Smooth muscle cell (in vitro differentiated cells): Measurements from ENCODE around the gene SPRN. TPM values are rescaled to one million over a fixed set of nuclear protein-coding genes. Genes with fewer than 3 reads are reported as not detected.

ENCODE experiments used
- DNase-seq: peaks from one replicate; lab custom pipeline; 2025; ENCODE audit not compliant: unreplicated experiment; lab: John Stamatoyannopoulos, UW
- H2AFZ ChIP-seq: fragments of 200-600 bp; sonication (generic); 2 replicates; pipeline ENCODE4 v1.6.0; 2016; ENCODE audit warnings: antibody characterized with exemption, low read depth, mild to moderate bottlenecking
- H3F3A ChIP-seq: fragments of 200-600 bp; sonication (generic); 2 replicates; pipeline ENCODE4 v1.6.0; 2017; ENCODE audit warnings: antibody characterized with exemption, low read depth
- H3K27ac ChIP-seq: fragments of 200-600 bp; sonication (generic); 2 replicates; pipeline ENCODE4 v1.5.1; 2016; ENCODE audit warnings: low read depth, mild to moderate bottlenecking
- H3K27me3 ChIP-seq: fragments of 200-600 bp; sonication (generic); 2 replicates; pipeline ENCODE4 v1.6.1; 2016; ENCODE audit warnings: low read depth, mild to moderate bottlenecking
- H3K36me3 ChIP-seq: fragments of 200-600 bp; sonication (generic); 2 replicates; pipeline ENCODE4 v1.5.1; 2016; ENCODE audit warnings: low read depth
- H3K4me1 ChIP-seq: fragments of 200-600 bp; sonication (generic); 2 replicates; pipeline ENCODE4 v1.5.1; 2016; ENCODE audit warnings: low read depth
- H3K4me2 ChIP-seq: fragments of 200-600 bp; sonication (generic); 2 replicates; pipeline ENCODE4 v1.6.0; 2016; ENCODE audit warnings: mild to moderate bottlenecking
- H3K4me3 ChIP-seq: fragments of 200-600 bp; sonication (generic); 2 replicates; pipeline ENCODE4 v1.5.1; 2016; ENCODE audit warnings: mild to moderate bottlenecking
- H3K79me2 ChIP-seq: fragments of 200-600 bp; sonication (generic); 2 replicates; pipeline ENCODE4 v1.6.0; 2016; ENCODE audit warnings: low read depth, mild to moderate bottlenecking
- H3K9ac ChIP-seq: fragments of 200-600 bp; sonication (generic); 2 replicates; pipeline ENCODE4 v1.6.0; 2016; ENCODE audit warnings: low read depth
- H3K9me3 ChIP-seq: fragments of 200-600 bp; sonication (generic); replicated peaks from 2 replicates; pipeline ENCODE4 v1.5.1; 2016; ENCODE audit warnings: low read depth
- H4K20me1 ChIP-seq: fragments of 200-600 bp; sonication (generic); 2 replicates; pipeline ENCODE4 v1.6.0; 2016; ENCODE audit warnings: low read depth
- CTCF ChIP-seq: fragments of 200-600 bp; sonication (generic); IDR thresholded peaks from 2 replicates; pipeline ENCODE4 v1.5.1; 2017; ENCODE audit warnings: borderline replicate concordance, mild to moderate bottlenecking, antibody characterized with exemption; ENCODE audit not compliant: insufficient read depth, poor library complexity, severe bottlenecking
- WGBS: methylation state at CpG from one replicate; pipeline ENCODE4 v1.1.7; 2016; ENCODE audit warnings: low lambda C conversion rate; 5-methylcytosine and 5-hydroxymethylcytosine counted together
- polyA plus RNA-seq: library from polyadenylated mRNA; unstranded; fragments of >200 nt; fragmentation: Nextera tagmentation; extraction: Ambion mirVana; gene quantifications from 2 replicates; pipeline ENCODE4 v1.2.1, GENCODE V29; 2016
- total RNA-seq: library from RNA; depleted of rRNA; stranded (reverse); fragments of >200 nt; gene quantifications from 2 replicates; pipeline ENCODE4 v1.2.3, GENCODE V29; 2014

Gene SPRN
- total and polyA plus RNA-seq, 2 experiments from 2014 or later, result 0.13 to 1.00 TPM

GRCh38 chr10:133458710-133459453 is 34.5 kb upstream of the SPRN start:
- H2AFZ ChIP-seq, result no peak overlapping the region
- H3K4me3 ChIP-seq, result no peak overlapping the region
- no peak overlapping the region for H3K9ac ChIP-seq
- no peaks in the 10 kb centered on the region for H4K20me1 ChIP-seq
- no peaks in the 10 kb centered on the region for H3K27me3 ChIP-seq
- H3F3A ChIP-seq, result no peaks in the 10 kb centered on the region
- WGBS, result 90% methylated on average over 21 of the region's 21 CpGs
- no peaks in the 10 kb centered on the region for H3K79me2 ChIP-seq
- H3K27ac ChIP-seq, result no peak overlapping the region
- H3K4me2 ChIP-seq, result no peak overlapping the region
- no peak for DNase-seq
- no peak for TF ChIP-seq CTCF
- H3K36me3 ChIP-seq, result no peaks in the 10 kb centered on the region
- H3K9me3 ChIP-seq, result peaks cover 9% of the 10 kb centered on the region
- H3K4me1 ChIP-seq, result no peaks in the 10 kb centered on the region

DNA sequence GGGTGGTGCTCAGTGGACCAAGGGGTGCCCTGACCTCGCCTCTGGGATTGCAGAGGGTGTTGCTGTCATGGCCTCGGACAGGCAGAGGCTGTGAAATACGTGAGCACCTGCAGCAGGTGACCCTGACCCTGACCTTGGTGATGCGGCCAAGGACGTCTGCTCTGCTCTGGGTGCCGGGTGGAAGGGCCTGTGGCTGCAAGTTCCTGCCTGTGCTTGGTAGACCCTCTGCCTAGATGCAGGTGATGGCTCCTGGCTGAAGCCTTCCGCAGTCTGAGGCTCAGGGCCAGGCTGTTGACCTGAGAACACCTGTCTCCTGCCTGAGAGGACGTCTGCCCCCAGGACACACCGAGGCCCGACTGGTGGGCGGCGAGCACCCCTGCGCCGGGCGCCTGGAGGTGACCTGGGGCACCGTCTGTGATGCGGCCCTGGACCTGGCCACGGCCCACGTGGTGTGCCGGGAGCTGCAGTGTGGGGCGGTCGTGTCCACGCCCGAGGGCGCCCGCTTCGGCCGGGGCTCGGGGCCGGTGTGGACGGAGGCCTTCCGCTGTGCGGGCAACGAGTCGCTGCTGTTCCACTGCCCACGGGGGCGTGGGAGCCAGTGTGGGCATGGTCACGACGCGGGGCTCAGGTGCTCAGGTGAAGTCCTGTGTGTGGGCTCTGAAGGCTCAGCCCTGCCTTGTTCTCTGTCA is 33.7 kb upstream of the SPRN start:
- TF ChIP-seq CTCF, result no peak
- H3K9ac ChIP-seq, result no peak overlapping the region
- H3K79me2 ChIP-seq, result no peaks in the 10 kb centered on the region
- no peak overlapping the region for H2AFZ ChIP-seq
- H3K4me1 ChIP-seq, result no peaks in the 10 kb centered on the region
- H3K27ac ChIP-seq, result no peak overlapping the region
- no peaks in the 10 kb centered on the region for H3K27me3 ChIP-seq
- H4K20me1 ChIP-seq, result no peaks in the 10 kb centered on the region
- no peaks in the 10 kb centered on the region for H3K36me3 ChIP-seq
- peaks cover 5% of the 10 kb centered on the region for H3K9me3 ChIP-seq
- H3K4me2 ChIP-seq, result no peak overlapping the region
- H3K4me3 ChIP-seq, result no peak overlapping the region
- H3F3A ChIP-seq, result no peaks in the 10 kb centered on the region
- no peak for DNase-seq
- 90% methylated on average over 40 of the region's 40 CpGs for WGBS

GRCh38 chr10:133457100-133457841 is 32.8 kb upstream of the SPRN start:
- Histone ChIP-seq H3K9me3 (peaks cover 5% of the 10 kb centered on the region), H3K27ac (no peak overlapping the region), H3K4me1 (no peaks in the 10 kb centered on the region), H3F3A (no peaks in the 10 kb centered on the region), H4K20me1 (no peaks in the 10 kb centered on the region), H3K9ac (no peak overlapping the region), H3K4me3 (no peak overlapping the region), H3K27me3 (no peaks in the 10 kb centered on the region), H3K4me2 (no peak overlapping the region), H3K36me3 (no peaks in the 10 kb centered on the region), H3K79me2 (no peaks in the 10 kb centered on the region), H2AFZ (no peak overlapping the region)
- 90% methylated on average over 34 of the region's 34 CpGs for WGBS
- TF ChIP-seq CTCF, result no peak
- DNase-seq, result no peak
